ENCODE data around the gene SDCBP2.

DNA sequence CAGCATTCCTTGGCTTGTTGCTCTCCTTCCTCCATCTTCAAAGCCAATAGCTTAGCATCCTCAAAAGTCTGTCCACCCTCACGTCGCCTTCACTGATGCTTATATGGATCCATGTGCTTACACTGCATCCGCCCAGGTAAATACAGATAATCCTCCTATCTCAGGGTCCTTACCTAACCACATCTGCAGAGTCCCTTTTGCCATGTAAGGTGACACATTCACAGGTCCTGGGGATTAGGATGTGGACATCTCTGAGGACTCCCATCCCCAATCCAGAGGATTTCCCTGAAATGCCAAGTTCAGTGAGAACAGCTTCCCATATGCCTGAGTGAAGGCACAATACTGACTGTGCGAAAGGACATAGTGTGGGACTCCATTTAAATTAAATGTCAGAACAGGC lies 38.5 kb upstream of the SDCBP2 start:
- no peak for TF ChIP-seq POLR2AphosphoS5 (IDR thresholded peaks at IDR 0.05; ENCODE audit: low read depth)
- no peak for TF ChIP-seq EZH2 (IDR thresholded peaks at IDR 0.05; ENCODE audit: low read depth, unreplicated experiment)
- TF ChIP-seq, protein P1, sequence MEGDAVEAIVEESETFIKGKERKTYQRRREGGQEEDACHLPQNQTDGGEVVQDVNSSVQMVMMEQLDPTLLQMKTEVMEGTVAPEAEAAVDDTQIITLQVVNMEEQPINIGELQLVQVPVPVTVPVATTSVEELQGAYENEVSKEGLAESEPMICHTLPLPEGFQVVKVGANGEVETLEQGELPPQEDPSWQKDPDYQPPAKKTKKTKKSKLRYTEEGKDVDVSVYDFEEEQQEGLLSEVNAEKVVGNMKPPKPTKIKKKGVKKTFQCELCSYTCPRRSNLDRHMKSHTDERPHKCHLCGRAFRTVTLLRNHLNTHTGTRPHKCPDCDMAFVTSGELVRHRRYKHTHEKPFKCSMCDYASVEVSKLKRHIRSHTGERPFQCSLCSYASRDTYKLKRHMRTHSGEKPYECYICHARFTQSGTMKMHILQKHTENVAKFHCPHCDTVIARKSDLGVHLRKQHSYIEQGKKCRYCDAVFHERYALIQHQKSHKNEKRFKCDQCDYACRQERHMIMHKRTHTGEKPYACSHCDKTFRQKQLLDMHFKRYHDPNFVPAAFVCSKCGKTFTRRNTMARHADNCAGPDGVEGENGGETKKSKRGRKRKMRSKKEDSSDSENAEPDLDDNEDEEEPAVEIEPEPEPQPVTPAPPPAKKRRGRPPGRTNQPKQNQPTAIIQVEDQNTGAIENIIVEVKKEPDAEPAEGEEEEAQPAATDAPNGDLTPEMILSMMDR (conservative IDR thresholded peaks at IDR 0.05; ENCODE audit: low read depth in 2 of 2) = no peak
- no peak for TF ChIP-seq JUNB (IDR thresholded peaks at IDR 0.05; ENCODE audit: unreplicated experiment)
- TF ChIP-seq, protein P2, sequence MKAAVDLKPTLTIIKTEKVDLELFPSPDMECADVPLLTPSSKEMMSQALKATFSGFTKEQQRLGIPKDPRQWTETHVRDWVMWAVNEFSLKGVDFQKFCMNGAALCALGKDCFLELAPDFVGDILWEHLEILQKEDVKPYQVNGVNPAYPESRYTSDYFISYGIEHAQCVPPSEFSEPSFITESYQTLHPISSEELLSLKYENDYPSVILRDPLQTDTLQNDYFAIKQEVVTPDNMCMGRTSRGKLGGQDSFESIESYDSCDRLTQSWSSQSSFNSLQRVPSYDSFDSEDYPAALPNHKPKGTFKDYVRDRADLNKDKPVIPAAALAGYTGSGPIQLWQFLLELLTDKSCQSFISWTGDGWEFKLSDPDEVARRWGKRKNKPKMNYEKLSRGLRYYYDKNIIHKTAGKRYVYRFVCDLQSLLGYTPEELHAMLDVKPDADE (IDR thresholded peaks at IDR 0.05) = no peak
- TF ChIP-seq EZH2phosphoT487 (IDR thresholded peaks at IDR 0.05; ENCODE audit: unreplicated experiment) = no peak
- TF ChIP-seq NANOG (IDR thresholded peaks at IDR 0.05; ENCODE audit: borderline replicate concordance) = no peak
- TF ChIP-seq, protein P3, sequence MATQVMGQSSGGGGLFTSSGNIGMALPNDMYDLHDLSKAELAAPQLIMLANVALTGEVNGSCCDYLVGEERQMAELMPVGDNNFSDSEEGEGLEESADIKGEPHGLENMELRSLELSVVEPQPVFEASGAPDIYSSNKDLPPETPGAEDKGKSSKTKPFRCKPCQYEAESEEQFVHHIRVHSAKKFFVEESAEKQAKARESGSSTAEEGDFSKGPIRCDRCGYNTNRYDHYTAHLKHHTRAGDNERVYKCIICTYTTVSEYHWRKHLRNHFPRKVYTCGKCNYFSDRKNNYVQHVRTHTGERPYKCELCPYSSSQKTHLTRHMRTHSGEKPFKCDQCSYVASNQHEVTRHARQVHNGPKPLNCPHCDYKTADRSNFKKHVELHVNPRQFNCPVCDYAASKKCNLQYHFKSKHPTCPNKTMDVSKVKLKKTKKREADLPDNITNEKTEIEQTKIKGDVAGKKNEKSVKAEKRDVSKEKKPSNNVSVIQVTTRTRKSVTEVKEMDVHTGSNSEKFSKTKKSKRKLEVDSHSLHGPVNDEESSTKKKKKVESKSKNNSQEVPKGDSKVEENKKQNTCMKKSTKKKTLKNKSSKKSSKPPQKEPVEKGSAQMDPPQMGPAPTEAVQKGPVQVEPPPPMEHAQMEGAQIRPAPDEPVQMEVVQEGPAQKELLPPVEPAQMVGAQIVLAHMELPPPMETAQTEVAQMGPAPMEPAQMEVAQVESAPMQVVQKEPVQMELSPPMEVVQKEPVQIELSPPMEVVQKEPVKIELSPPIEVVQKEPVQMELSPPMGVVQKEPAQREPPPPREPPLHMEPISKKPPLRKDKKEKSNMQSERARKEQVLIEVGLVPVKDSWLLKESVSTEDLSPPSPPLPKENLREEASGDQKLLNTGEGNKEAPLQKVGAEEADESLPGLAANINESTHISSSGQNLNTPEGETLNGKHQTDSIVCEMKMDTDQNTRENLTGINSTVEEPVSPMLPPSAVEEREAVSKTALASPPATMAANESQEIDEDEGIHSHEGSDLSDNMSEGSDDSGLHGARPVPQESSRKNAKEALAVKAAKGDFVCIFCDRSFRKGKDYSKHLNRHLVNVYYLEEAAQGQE (IDR thresholded peaks at IDR 0.05; ENCODE audit: unreplicated experiment) = no peak

All from GM23338 (cell line).